ENCODE data around the gene SUPT20HL2. TPM values are rescaled to one million over a fixed set of nuclear protein-coding genes. Genes with fewer than 3 reads are reported as not detected.

Gene SUPT20HL2
- total and polyA plus RNA-seq, 2 experiments from 2014 or later, result not detected

- H3K9me2 ChIP-seq (ENCODE audit: insufficient read depth), result no peaks in the 10 kb centered on the region
- no peaks in the 10 kb centered on the region for H3K36me3 ChIP-seq (ENCODE audit: low read depth)
- in situ Hi-C loops (cut with MboI), result no loop called here
- no peaks in the 10 kb centered on the region for H3K27me3 ChIP-seq (replicated peaks; ENCODE audit: insufficient read depth)
- no peak overlapping the region for H3K4me2 ChIP-seq (ENCODE audit: unreplicated experiment)
- H3F3A ChIP-seq (ENCODE audit: insufficient read depth), result no peaks in the 10 kb centered on the region
- H3K4me3 ChIP-seq, result no peak overlapping the region
- no peaks in the 10 kb centered on the region for H3K9me3 ChIP-seq (ENCODE audit: low read depth)
- WGBS, 2 experiments (ENCODE audit: low coverage in 1 of 2, low lambda C conversion rate in 2 of 2, missing lambda C conversion rate in 2 of 2), result 55 to 66% methylated on average over 9 to 12 of the region's 13 CpGs
- H3K79me2 ChIP-seq (ENCODE audit: insufficient read depth), result no peaks in the 10 kb centered on the region
- no peaks in the 10 kb centered on the region for H3K4me1 ChIP-seq (ENCODE audit: insufficient read depth)
- no peaks in the 10 kb centered on the region for H4K20me1 ChIP-seq (ENCODE audit: insufficient read depth)
- H3K9ac ChIP-seq, result no peak overlapping the region
- peak; percentile 10 for DNase-seq
- TF ChIP-seq EZH2phosphoT487 (IDR thresholded peaks at IDR 0.05; ENCODE audit: insufficient read depth, low read depth), result no peak
- no peak for TF ChIP-seq EZH2 (IDR thresholded peaks at IDR 0.05; ENCODE audit: insufficient read depth, poor library complexity, severe bottlenecking)
- H2AFZ ChIP-seq, result no peak overlapping the region
- H3K27ac ChIP-seq, result no peak overlapping the region
Observed at GRCh38 chrX:24294619-24295018, 19.2 kb downstream of the SUPT20HL2 start.

GRCh38 chrX:24293412-24293811 lies 20.5 kb downstream of the SUPT20HL2 start:
- H3K4me1 ChIP-seq (ENCODE audit: insufficient read depth), result no peaks in the 10 kb centered on the region
- no peak overlapping the region for H3K27ac ChIP-seq
- no peaks in the 10 kb centered on the region for H3K79me2 ChIP-seq (ENCODE audit: insufficient read depth)
- no peak overlapping the region for H3K9ac ChIP-seq
- no peaks in the 10 kb centered on the region for H3F3A ChIP-seq (ENCODE audit: insufficient read depth)
- no peaks in the 10 kb centered on the region for H3K36me3 ChIP-seq (ENCODE audit: low read depth)
- in situ Hi-C loops (cut with MboI), result no loop called here
- no peak for TF ChIP-seq EZH2phosphoT487 (IDR thresholded peaks at IDR 0.05; ENCODE audit: insufficient read depth, low read depth)
- no peak for TF ChIP-seq EZH2 (IDR thresholded peaks at IDR 0.05; ENCODE audit: insufficient read depth, poor library complexity, severe bottlenecking)
- no peak overlapping the region for H3K4me2 ChIP-seq (ENCODE audit: unreplicated experiment)
- 78 to 80% methylated on average over 4 of the region's 4 CpGs for WGBS, 2 experiments (ENCODE audit: low coverage in 1 of 2, low lambda C conversion rate in 2 of 2, missing lambda C conversion rate in 2 of 2)
- DNase-seq, result no peak
- H3K9me3 ChIP-seq (ENCODE audit: low read depth), result no peaks in the 10 kb centered on the region
- H3K9me2 ChIP-seq (ENCODE audit: insufficient read depth), result no peaks in the 10 kb centered on the region
- no peaks in the 10 kb centered on the region for H4K20me1 ChIP-seq (ENCODE audit: insufficient read depth)
- H3K27me3 ChIP-seq (replicated peaks; ENCODE audit: insufficient read depth), result no peaks in the 10 kb centered on the region
- no peak overlapping the region for H3K4me3 ChIP-seq
- H2AFZ ChIP-seq, result no peak overlapping the region

DNA sequence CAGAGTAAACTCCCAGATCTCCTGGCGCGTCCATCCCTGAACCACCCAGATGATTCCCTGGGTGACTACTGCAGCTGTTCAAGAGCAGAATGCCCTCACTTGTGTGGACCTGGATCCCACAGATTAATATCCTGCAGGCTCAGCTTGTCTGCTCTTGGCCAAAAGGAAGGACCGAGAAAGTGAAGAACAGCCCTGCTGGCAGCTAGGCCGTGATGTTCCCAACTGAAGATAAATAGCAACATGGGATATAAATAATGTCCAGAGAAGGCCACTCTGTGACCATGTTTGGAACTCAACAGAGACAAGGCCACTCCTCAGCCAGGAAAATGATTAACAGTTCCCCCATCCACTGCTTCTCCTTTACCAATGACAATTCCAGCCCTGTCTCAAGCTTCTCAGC lies 21.5 kb downstream of the SUPT20HL2 start:
- Histone ChIP-seq H3K79me2 (ENCODE audit: insufficient read depth) (no peaks in the 10 kb centered on the region), H2AFZ (no peak overlapping the region), H3K36me3 (ENCODE audit: low read depth) (no peaks in the 10 kb centered on the region), H3K4me3 (no peak overlapping the region), H4K20me1 (ENCODE audit: insufficient read depth) (no peaks in the 10 kb centered on the region), H3K4me2 (ENCODE audit: unreplicated experiment) (no peak overlapping the region), H3K4me1 (ENCODE audit: insufficient read depth) (no peaks in the 10 kb centered on the region), H3F3A (ENCODE audit: insufficient read depth) (no peaks in the 10 kb centered on the region), H3K9ac (no peak overlapping the region), H3K9me2 (ENCODE audit: insufficient read depth) (no peaks in the 10 kb centered on the region), H3K27me3 (replicated peaks; ENCODE audit: insufficient read depth) (no peaks in the 10 kb centered on the region), H3K9me3 (ENCODE audit: low read depth) (no peaks in the 10 kb centered on the region), H3K27ac (no peak overlapping the region)
- no peak for TF ChIP-seq EZH2phosphoT487 (IDR thresholded peaks at IDR 0.05; ENCODE audit: insufficient read depth, low read depth)
- TF ChIP-seq EZH2 (IDR thresholded peaks at IDR 0.05; ENCODE audit: insufficient read depth, poor library complexity, severe bottlenecking), result no peak
- in situ Hi-C loops (cut with MboI), result no loop called here
- no peak for DNase-seq
- WGBS, 2 experiments (ENCODE audit: low coverage in 1 of 2, low lambda C conversion rate in 2 of 2, missing lambda C conversion rate in 2 of 2), result 60 to 62% methylated on average over 4 of the region's 4 CpGs

DNA sequence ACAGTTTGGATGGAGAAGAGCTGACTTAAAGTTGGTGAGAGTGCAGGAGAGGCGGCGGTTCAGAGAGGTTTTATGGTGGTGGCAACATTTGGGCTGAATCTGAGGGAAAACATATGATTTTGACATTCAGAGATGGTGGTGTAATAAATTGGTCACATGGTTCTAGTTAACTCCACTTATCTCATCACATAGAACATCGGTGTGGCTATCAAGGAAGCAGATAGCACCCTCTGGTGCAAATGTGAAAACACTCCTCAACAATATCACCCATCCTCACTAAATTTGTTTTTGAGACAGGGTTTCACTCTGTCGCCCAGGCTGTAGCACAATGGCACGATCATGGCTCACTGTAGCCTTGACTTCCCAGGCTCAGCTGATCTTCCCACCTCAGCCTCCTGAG lies 28.8 kb downstream of the SUPT20HL2 start:
- Histone ChIP-seq H3K4me3 (no peak overlapping the region), H3F3A (ENCODE audit: insufficient read depth) (peaks cover 6% of the 10 kb centered on the region), H4K20me1 (ENCODE audit: insufficient read depth) (no peaks in the 10 kb centered on the region), H3K27ac (no peak overlapping the region), H2AFZ (no peak overlapping the region), H3K27me3 (replicated peaks; ENCODE audit: insufficient read depth) (no peaks in the 10 kb centered on the region), H3K9me2 (ENCODE audit: insufficient read depth) (no peaks in the 10 kb centered on the region), H3K9ac (no peak overlapping the region), H3K4me1 (ENCODE audit: insufficient read depth) (peaks cover 13% of the 10 kb centered on the region), H3K9me3 (ENCODE audit: low read depth) (no peaks in the 10 kb centered on the region), H3K4me2 (ENCODE audit: unreplicated experiment) (no peak overlapping the region), H3K36me3 (ENCODE audit: low read depth) (no peaks in the 10 kb centered on the region), H3K79me2 (ENCODE audit: insufficient read depth) (no peaks in the 10 kb centered on the region)
- DNase-seq, result no peak
- in situ Hi-C loops (cut with MboI), result no loop called here
- WGBS, 2 experiments (ENCODE audit: low coverage in 1 of 2, low lambda C conversion rate in 2 of 2, missing lambda C conversion rate in 2 of 2), result 68 to 77% methylated on average over 5 of the region's 5 CpGs
- TF ChIP-seq EZH2 (IDR thresholded peaks at IDR 0.05; ENCODE audit: insufficient read depth, poor library complexity, severe bottlenecking), result no peak
- no peak for TF ChIP-seq EZH2phosphoT487 (IDR thresholded peaks at IDR 0.05; ENCODE audit: insufficient read depth, low read depth)

All from GM23248 (cell line).